ENCODE data around the gene ZFTA. TPM values are rescaled to one million over a fixed set of nuclear protein-coding genes. Genes with fewer than 3 reads are reported as not detected.

The ZFTA gene
- total RNA-seq: 12.3 and 20.4 TPM in 2 replicates

DNA sequence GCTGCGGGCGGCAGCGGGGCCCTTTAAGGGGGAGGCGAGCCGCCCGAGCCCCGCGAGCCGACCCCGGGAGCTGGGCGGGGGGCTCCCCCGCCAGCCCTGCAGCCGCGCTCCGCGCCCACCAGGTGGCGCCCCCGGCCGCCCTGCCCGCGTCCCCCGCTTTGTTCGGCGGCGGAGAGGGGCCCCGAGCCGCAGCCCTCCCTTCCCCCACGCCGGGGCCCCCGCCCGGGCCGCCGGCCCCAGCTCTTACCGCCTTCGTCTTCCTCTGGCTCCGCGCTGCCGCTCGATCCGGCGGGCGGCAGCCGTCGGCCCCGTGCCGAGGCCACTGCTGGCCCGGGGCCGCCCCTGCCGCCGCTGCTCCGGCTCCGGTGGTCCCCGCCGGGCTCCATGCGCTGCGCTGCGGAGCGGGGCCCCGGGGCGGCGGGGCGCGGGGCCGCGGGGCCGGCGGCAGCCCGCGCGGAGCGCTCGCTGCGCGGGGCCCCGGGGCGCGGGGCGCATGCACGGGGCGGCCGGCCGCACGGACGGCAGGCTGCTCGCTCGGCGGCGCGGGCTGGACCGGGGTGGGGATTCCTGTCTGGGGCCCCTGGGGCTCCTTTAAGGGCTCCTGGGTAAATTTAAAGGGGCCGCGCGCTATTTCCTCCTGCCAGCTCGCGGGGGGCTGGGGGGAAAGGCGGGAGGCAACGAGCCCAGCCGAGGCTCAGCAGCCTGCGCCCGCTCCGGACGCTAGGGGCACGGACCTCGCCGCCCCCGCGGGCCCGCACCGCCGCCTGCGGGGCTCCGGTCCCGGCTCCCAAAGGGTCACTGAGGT, at the start of gene ZFTA:
Gene ZFTA (minus strand): TSS at position 539 of the 805 bp plus-strand sequence. CDS start 153 bp downstream, at position 386.

DNA sequence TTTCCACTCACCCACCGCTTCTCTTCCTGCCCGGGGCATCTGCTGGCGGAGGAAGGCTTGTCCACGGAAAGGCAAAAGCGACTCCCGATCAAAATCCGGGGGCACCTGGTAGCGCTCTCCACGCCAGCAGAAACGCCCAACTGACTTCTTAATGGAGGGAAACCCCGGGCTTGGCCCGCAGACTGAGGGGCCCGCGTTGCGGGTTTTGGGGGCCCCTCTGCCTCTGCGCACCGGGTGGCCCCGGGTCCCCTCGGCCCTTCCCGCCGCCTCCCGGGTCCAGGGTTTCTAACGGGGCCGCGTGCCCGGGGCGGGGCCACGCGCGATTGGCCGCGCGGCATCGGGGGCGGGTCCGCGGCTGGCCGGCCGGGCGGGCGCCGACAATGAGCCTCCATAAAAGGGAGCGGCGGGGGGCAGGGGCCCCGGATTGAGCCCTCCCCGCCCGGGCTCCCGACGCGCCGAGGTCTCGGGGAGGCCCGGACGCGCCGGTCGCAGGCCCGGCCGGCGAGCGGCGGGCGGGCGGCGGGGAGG, 44.5 kb upstream of the ZFTA start, which contains the start of gene SPINDOC:
Gene SPINDOC (plus strand): TSS at position 422 of the 528 bp plus-strand sequence. CDS start 231 bp downstream, outside the sequence.

Other genes with a start within 250 kb of the ZFTA start
- 0.65 and 7.9 TPM in 2 replicates for gene PLAAT4, start 232.0 kb downstream of the ZFTA start, total RNA-seq
- not detected in 2 replicates for gene PLAAT2, start 205.4 kb downstream of the ZFTA start, total RNA-seq
- gene PLAAT3, start 154.3 kb downstream of the ZFTA start, total RNA-seq: 28.3 and 55.5 TPM in 2 replicates
- 70.2 and 76.7 TPM in 2 replicates for gene ATL3, start 97.4 kb downstream of the ZFTA start, total RNA-seq
- 37.4 and 41.9 TPM in 2 replicates for gene RTN3, start 87.3 kb downstream of the ZFTA start, total RNA-seq
- gene SPINDOC, start 44.7 kb upstream of the ZFTA start, total RNA-seq: 15.6 and 17.2 TPM in 2 replicates
- 8.4 and 9.0 TPM in 2 replicates for gene MARK2, start 70.3 kb upstream of the ZFTA start, total RNA-seq
- 0.46 and 0.65 TPM in 2 replicates for gene RCOR2, start 148.4 kb upstream of the ZFTA start, total RNA-seq
- gene NAA40, start 170.2 kb upstream of the ZFTA start, total RNA-seq: 10.1 and 10.9 TPM in 2 replicates
- gene COX8A, start 205.8 kb upstream of the ZFTA start, total RNA-seq: 209 and 390 TPM in 2 replicates
- 59.4 and 72.8 TPM in 2 replicates for gene OTUB1, start 217.7 kb upstream of the ZFTA start, total RNA-seq

All from epithelial cell of umbilical artery (primary cell).